Brain pericyte (primary cell): ENCODE results near the gene THUMPD2.
"Not testable (repeated sequence)": the region's sequence is repeated elsewhere in the genome, so short reads cannot be mapped to it uniquely, and the experiment has no call there.

Experiments
- DNase-seq: peaks from one replicate; pipeline ENCODE4 v3.0.0-alpha.2; 2012; ENCODE audit warnings: low read depth, low spot score

THUMPD2 gene

DNA sequence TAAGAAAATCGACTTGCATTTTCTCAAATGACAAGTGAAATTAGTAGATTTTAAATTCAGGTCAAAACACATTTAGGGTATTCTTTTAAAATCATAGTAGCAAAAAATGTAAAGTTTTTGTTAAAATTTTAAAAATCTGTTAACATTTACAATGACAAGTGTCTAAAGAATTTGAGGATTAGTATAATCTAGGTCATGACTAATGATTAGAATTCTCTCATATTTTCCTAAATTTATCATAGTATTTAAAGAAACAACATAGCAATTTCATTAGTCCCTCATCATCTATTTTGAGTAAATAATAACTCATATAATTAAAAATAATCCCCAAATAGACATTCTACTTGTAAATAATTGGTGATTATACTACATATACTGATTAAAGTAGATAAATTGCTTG is 23.6 kb downstream of the THUMPD2 start:
- no peak for DNase-seq

DNA sequence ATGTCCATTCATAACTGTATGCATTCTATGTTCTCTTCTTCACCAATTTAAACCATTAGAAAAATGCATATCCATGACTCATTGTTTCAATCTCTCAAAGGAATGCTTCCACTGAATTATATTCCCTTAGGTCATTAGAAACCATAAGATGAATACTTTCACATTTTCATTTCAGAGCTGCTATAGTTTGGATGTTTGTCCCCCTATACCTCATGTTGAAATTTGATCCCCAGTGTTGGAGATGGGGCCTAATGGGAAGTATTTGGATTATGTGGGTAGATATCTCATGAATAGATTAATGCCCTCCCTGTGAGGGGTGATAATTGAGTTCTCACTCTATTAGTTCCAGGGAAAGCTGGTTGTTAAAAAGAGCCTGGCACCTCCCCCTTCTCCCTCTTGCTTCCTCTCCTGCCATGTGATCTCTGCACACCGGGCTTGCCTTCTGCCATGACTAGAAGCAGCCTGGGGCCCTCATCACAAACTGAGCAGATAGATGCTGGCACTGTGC is 35.7 kb downstream of the THUMPD2 start:
- no peak for DNase-seq

DNA sequence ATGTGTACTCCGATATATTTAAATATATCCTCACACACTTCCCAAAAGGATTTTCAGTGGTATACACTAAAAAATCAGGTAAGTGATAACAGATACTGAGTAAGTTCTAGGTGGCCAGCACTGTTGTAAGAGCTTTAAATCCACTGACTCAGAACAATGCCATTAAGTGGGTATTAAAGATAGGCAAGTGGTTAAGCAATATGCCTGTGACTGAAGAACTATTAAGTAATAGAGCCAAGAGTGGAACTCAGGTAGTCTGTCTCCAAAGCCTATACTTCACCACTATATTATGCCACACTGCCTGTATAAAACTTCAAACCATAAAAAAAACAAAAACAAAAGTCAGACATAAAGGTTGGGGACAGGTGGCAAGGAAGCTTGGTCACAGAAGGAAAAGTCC is 37.2 kb downstream of the THUMPD2 start:
- no peak for DNase-seq

- no peak for DNase-seq
Observed at GRCh38 chr2:39739386-39739785, 39.7 kb downstream of the THUMPD2 start.

DNA sequence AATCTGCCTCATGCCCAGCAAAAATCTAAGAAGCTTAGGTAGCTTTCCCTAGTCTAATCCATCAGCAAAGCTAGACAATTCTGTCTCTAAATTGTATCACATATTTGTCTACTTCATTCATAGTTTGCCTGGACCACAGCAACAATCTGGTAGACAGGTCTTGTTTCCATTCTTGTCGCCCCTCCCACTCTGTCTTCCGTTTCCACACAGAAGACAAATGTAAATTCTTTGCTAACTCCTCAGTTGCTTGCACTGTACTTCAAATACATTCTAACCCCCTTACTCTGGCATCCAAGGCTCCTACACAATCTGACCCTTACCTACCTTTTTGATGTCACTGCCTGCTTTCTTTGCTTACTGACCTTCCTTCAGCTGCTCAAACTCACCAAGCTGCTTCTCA is 40.1 kb downstream of the THUMPD2 start:
- no peak for DNase-seq

DNA sequence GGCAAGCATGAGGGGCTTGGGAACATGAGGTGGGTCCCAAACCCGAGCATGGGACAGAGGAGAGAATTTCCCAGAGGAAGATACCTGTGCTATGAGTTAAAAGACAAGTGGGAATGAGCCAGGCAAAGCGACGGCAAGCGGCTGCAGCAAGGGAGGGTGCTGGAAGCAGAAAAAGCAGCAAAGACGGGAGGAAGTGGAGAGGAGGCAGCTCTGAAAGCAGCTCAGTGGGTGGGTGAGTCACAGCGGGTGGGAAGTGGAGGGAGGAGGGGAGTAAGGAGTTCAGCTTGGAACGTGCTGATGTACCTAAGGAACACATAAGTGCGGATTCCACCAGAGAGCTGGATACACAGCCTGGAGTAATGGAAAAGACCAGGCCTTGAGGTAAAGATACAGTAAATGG is 41.4 kb downstream of the THUMPD2 start:
- DNase-seq: peak; percentile 59

- no peak for DNase-seq
Observed at GRCh38 chr2:39736640-39737039, 42.4 kb downstream of the THUMPD2 start.

DNA sequence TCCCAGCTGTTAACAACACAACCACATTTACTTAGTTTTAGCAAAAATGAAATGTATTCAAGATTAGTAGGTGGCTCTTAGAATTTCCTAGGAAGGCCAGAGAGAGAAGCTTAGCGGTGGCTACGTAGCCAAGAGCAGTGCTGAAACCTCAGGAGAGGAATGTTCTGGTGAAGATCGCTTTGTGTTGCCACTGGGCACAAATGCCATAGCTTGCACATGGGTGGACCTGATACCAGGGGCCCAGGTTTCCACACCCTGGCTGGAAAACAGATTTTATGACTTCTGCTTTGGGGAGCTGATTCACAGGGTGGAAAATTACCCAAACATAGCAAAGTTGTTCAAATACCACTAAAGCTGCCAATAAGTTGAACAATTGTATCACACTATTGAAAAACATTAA is 43.4 kb downstream of the THUMPD2 start:
- DNase-seq: no peak

- no peak for DNase-seq
Observed at GRCh38 chr2:39734445-39734844, 44.6 kb downstream of the THUMPD2 start.

DNA sequence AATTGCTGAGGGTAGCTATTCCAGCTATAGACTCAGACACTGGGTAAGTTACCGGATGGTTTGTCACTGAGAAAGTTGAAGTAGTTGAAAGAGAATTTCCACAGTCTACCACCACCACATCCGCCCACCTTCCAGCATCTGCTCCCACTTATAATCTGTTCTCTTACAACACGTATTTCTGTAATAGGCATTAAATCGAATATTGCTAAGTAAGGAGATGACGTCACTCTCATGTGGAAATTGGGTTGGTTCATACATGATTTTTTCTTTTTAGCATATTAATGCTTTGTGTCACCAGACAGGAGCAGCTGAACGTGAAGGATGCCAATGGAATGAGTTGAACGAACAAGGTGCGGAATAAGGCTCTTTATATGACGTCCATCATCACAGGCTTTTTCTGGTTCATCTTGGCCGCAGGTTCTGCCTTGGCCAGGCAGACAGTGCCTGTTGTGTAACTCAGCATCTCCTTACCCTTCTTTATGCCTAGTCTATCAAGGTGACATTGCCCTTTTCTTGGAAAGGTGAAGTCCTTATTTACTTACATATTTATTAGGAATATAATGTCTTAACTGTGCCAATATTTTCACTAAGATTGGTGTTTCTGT is 45.9 kb downstream of the THUMPD2 start:
- DNase-seq: no peak

GRCh38 chr2:39732482-39732881 is 46.6 kb downstream of the THUMPD2 start:
- DNase-seq: no peak

- DNase-seq: no peak
Observed at GRCh38 chr2:39731546-39731945, 47.5 kb downstream of the THUMPD2 start.

- DNase-seq: no peak
Observed at GRCh38 chr2:39730685-39731302, 48.3 kb downstream of the THUMPD2 start.

DNA sequence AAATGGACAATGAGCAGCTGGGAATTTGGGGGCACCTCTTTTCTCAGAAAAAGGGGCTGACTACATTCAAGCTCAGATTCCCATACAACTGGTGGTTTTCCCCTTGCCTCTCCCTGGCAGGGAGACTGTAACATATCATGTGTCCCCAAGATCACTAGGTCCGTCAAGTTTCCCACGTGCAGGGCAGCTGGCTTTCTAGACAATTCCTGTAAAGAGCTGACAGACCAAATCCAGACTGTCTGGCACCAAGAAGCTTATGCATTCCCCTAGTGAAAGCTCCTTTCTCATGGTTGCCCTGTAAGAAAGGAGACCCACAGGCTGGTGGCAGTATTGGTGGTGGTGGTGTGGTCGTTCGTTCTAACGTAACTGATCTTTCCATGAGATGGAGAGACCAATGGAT is 48.8 kb downstream of the THUMPD2 start:
- no peak for DNase-seq

GRCh38 chr2:39728941-39729351 is 50.1 kb downstream of the THUMPD2 start:
- no peak for DNase-seq

DNA sequence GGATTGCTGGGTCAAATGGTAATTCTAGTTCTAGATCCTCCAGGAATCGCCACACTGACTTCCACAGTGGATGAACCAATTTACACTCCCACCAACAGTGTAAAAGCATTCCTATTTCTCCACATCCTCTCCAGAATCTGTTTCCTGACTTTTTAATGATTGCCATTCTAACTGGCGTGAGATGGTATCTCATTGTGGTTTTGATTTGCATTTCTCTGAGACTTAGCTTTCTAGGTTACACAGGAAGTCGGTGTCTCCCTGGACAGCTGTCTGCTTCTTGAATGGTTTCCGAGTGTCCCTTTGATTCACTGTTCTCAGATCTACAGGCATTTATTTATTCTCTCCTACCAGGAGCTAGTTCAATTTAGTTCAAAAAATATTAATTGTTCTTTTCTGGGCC is 51.0 kb downstream of the THUMPD2 start:
- not testable (repeated sequence) for DNase-seq

DNA sequence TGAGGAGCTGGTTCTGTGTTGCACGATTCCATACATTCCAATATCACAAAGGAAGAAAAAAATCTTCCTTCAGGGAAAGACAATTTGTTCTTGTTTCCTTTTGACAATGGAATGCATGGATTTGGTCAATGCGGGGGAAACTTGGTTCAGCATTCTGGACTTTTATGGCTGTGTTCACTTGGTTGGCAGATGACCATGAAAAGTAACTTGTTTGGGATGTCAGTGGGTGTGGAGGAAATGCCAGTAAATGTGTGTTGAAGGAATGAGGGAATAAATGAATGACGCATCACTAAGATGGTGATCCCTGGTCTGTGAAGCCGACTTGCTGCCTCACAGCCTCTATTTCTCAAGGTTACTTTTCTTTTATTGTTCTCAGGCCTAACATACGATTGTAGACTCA is 53.7 kb downstream of the THUMPD2 start:
- no peak for DNase-seq

DNA sequence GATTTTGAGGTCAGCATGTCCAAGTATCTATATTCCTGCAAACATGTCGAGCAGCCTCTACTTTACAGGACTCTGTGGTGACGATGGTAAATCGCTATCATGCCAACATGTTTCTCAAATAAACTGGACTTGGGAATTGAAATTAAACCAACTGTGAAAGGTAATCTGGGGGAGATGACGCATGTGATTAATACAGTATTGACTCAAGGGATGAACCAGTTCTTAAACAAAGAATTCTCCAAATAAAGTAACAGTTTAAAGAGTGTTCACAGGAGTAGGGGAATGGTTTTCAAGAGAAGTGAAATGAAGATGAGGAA is 54.3 kb downstream of the THUMPD2 start:
- no peak for DNase-seq

DNA sequence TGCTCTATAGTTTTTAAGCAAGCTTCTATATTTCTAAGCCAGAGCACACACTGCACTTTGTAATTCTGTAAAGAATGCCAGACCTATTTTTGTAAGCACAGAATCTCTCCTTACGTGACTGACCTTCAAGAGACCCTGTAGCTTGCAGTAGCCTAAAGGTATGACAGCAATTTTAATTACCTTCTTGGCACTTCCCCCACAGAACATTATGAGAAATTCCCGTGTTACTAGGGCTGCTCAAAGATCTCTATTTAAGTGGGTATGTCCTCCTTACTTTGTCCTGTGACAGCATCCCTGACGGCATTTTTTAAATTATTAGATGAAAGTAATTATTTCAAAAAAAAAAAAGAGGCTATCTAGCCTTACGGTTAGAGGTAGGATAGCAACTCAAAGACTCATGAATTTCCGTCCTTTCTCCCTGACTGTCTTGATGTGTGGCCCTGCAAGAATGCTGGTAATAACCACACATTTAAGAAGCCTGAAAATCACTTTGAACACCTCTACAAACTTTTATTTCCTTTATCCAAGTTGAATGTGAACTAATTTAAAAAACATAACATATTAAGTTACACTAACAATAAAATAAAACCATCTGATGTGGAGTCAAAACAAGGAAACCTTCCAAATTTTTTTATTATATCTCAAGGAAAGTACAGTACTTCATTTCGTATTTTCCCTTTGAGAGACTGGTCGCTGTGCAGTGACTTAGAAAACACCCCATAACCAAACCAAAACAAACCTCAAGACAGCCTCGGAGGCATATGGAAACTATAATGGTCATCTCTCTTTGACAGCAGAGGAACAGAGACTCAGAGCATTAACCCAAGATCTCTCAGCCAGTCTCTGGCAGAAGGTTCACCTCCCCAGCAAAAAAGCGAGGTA is 54.9 kb downstream of the THUMPD2 start:
- DNase-seq: no peak

DNA sequence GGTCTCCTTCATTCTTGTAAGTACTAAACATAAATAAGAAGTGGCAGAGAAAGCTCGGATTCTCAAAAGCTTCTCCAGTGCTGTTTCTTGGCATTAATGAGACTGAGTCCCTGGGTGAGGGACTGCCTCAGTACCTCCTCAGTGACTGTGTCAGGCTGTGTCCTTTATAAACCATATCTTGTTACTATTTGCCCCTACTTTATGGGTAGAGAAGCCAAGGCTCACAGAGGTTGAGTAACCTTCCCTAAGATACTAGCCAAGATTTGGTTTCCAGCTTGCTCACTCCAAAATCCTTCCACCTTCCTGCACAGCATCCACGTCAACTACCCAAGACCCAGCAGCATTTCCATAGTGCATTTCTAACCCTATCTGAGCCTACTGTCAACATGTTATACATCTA is 55.6 kb downstream of the THUMPD2 start:
- DNase-seq: no peak

DNA sequence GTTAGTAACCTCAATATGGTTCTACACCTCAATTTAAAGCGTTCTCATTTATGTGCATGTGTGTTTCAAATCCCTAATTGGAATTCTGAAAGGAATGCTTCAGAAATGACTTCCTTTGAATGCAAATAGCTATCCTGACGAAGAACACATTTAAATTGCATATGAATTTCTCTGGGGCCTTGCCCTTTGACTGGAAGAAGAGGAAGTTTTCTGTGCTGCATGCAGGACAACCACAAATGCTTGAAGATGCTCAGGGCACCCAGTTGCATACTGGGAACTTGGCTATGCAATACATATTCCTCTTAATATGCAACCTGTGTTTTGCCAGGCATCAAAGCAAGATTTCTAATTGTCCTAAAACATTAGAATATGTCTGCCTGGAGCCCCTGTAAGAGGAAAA is 58.1 kb downstream of the THUMPD2 start:
- no peak for DNase-seq

DNA sequence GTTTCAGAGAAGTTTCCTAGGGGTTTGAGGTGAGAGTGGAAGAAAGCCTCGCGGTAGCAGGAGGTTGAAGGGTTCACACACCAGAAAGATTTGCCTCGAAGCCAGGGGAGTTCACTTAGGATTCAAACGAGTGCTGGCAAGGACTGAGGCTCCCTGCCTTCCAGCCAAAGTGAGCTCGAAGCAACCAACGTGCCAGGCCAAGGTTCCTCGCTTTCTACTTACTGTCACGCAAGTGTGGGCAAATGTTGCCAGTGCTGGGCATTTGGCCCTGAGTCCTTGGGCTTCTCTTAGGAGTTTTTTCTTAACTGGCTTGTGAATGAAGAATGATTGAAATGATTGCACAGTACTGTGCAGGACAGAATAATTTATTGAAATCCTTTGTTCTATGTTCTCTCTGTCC is 59.7 kb downstream of the THUMPD2 start:
- DNase-seq: no peak

DNA sequence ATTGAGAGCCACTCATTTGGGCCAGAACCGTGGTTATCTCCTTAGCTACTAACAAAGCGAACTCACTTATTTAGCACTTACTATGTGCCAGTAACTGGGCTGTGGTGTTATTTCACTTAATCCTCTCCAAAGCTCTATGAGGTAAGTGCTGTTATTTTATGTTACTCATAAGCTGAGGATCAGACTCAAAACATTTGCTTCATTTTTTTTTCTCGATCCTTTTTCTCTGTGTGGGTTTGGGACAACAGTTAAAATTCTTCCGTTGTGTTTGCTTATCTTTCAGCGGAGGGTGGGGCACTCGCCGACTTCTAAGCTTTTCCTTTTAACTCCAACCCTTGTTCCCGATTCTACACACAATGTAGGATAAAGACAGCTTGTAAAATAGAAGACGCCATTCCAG is 60.6 kb downstream of the THUMPD2 start:
- no peak for DNase-seq
